Transverse colon (tissue), 4 donors: ENCODE measurements around the gene MEAF6. TPM values are rescaled to one million over a fixed set of nuclear protein-coding genes. Genes with fewer than 3 reads are reported as not detected.

Experiments used
- DNase-seq: peaks from one replicate; pipeline ENCODE4 v3.0.0-alpha.2; 2019
- H3K27ac ChIP-seq, 4 donors: fragments of 200-600 bp; sonication (generic); 2 replicates each; pipeline ENCODE4 v1.5.1; 2016 to 2018; ENCODE audit warnings: inconsistent platforms in 4 of 4
- H3K27me3 ChIP-seq: fragments of 200-600 bp; sonication (generic); 2 replicates; pipeline ENCODE4 v1.5.1; 2017; ENCODE audit warnings: inconsistent platforms
- H3K36me3 ChIP-seq, 4 donors: fragments of 200-600 bp; sonication (generic); 2 replicates each; pipeline ENCODE4 v1.5.1; 2017 to 2019; ENCODE audit warnings: inconsistent platforms in 4 of 4
- H3K4me1 ChIP-seq, 4 donors: fragments of 200-600 bp; sonication (generic); 2 replicates each; pipeline ENCODE4 v1.5.1; 2017 to 2020; ENCODE audit warnings: inconsistent platforms in 4 of 4
- H3K4me3 ChIP-seq, 4 donors: fragments of 200-600 bp; sonication (generic); 1 replicate in 1 of 4; 2 replicates in 3 of 4; pipeline versions ENCODE4 v1.5.1 to v1.6.1; 2017 to 2019; ENCODE audit warnings: inconsistent platforms in 4 of 4
- H3K9me3 ChIP-seq, 2 donors: fragments of 200-600 bp; sonication (generic); 2 replicates each; pipeline ENCODE4 v1.5.1; 2017 to 2019; ENCODE audit warnings: inconsistent platforms in 2 of 2
- EP300 ChIP-seq: sonication (generic); formaldehyde crosslinking; IDR thresholded peaks from one replicate; pipeline ENCODE4 v1.6.1; 2017; ENCODE audit warnings: antibody characterized with exemption, low read depth
- POLR2A ChIP-seq: fragments of 450-650 bp; IDR thresholded peaks from one replicate; pipeline ENCODE4 v1.6.1; 2016; ENCODE audit warnings: antibody characterized with exemption, mild to moderate bottlenecking, moderate library complexity
- POLR2AphosphoS5 ChIP-seq, 3 donors: sonication (generic); formaldehyde crosslinking; IDR thresholded peaks; one replicate each; pipeline ENCODE4 v1.6.1; 2016; ENCODE audit warnings: antibody characterized with exemption in 3 of 3
- whole genome bisulfite sequencing, 2 donors: methylation state at CpG; one replicate each; pipeline ENCODE4 v1.1.5; 2018; ENCODE audit warnings: low coverage in 1 of 2; 5-methylcytosine and 5-hydroxymethylcytosine counted together
- in situ Hi-C, 4 donors: fragments of 200-750 bp; cut with MboI; loops; one replicate each; pipeline versions ENCODE4 v1.15.0 to v1.15.1; 2017; ENCODE audit warnings: low sequenced_read_pairs in 3 of 4, low pct_ligation_motif_present in 1 of 4, low pct_unique_long_range_greater_than_20kb in 1 of 4
- intact Hi-C: fragments of 100-400 bp; cut with DNase I; formaldehyde crosslinking; loops from one replicate; pipeline ENCODE4 v1.15.1; 2023; ENCODE audit warnings: low total_unique reads
- total RNA-seq, 4 donors: library from RNA; depleted of rRNA; stranded (reverse); fragments of >200 nt; gene quantifications; one replicate each; pipeline ENCODE4 v1.1.0, GENCODE V29; 2016
- TF ChIP-seq, protein P1 (sequence below), 5 experiments: fragments of 200-600 bp in 3 of 5; fragments of 450-650 bp in 2 of 5; sonication (generic) in 3 of 5; IDR thresholded peaks; 1 replicate in 2 of 5; 2 replicates in 3 of 5; pipeline ENCODE4 v1.5.1; 2016 to 2017; ENCODE audit warnings: antibody characterized with exemption in 5 of 5, inconsistent platforms in 3 of 5, mild to moderate bottlenecking in 2 of 5, moderate library complexity in 1 of 5

MEAF6 gene
- total RNA-seq, 4 donors from 2014 or later, result 8.2 to 51.9 (median 32.9) TPM

DNA sequence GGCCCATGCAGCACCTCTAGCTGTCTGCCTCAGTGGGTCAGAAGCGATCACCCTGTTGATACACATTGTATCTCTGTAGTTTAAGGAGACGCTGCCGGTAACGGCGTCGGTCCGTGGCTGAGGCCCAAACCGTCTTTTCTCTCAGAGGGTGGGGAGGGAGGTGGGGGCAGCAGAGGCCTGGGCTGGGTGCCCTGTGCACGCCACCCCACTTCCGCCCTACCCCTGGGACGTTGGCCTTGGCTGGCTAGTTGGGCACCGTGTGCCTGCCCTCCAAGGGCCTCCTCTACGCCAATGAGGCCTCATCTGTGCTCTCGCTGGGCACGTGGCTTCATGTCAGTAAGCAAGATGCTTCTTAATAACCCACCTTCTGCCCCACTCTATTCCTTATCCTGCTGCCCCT lies 30.8 kb downstream of the MEAF6 start:
- H3K36me3 ChIP-seq, result peaks cover 0 to 35% (median 16%) of the 10 kb centered on the region in 4 donors
- in situ Hi-C loops (no loop called here), intact Hi-C loops (no loop called here)
- H3K9me3 ChIP-seq, result no peaks in the 10 kb centered on the region
- peaks cover 31 to 61% (median 50%) of the 10 kb centered on the region in 4 donors for H3K4me1 ChIP-seq
- no peak overlapping the region for H3K4me3 ChIP-seq
- WGBS, 2 donors, result 81 to 87% methylated on average over 7 to 15 of the region's 15 CpGs
- H3K27me3 ChIP-seq, result no peaks in the 10 kb centered on the region
- no peak for TF ChIP-seq POLR2AphosphoS5 (IDR thresholded peaks at IDR 0.05)
- no peak for TF ChIP-seq EP300
- peak overlapping the region in 1 of 4 donors; percentile 3 for H3K27ac ChIP-seq
- DNase-seq, result no peak

GRCh38 chr1:37482796-37483744 lies 31.5 kb downstream of the MEAF6 start:
- in situ Hi-C loops (no loop called here), intact Hi-C loops (no loop called here)
- no peaks in the 10 kb centered on the region for H3K27me3 ChIP-seq
- no peak overlapping the region for H3K27ac ChIP-seq
- H3K9me3 ChIP-seq, result no peaks in the 10 kb centered on the region
- peaks cover 37 to 68% (median 57%) of the 10 kb centered on the region in 4 donors for H3K4me1 ChIP-seq
- DNase-seq, result peak; percentile 13
- 90 to 92% methylated on average over 2 to 28 of the region's 29 CpGs for WGBS, 2 donors
- peaks cover 0 to 35% (median 16%) of the 10 kb centered on the region in 4 donors for H3K36me3 ChIP-seq
- H3K4me3 ChIP-seq, result no peak overlapping the region
- TF ChIP-seq, protein P1, sequence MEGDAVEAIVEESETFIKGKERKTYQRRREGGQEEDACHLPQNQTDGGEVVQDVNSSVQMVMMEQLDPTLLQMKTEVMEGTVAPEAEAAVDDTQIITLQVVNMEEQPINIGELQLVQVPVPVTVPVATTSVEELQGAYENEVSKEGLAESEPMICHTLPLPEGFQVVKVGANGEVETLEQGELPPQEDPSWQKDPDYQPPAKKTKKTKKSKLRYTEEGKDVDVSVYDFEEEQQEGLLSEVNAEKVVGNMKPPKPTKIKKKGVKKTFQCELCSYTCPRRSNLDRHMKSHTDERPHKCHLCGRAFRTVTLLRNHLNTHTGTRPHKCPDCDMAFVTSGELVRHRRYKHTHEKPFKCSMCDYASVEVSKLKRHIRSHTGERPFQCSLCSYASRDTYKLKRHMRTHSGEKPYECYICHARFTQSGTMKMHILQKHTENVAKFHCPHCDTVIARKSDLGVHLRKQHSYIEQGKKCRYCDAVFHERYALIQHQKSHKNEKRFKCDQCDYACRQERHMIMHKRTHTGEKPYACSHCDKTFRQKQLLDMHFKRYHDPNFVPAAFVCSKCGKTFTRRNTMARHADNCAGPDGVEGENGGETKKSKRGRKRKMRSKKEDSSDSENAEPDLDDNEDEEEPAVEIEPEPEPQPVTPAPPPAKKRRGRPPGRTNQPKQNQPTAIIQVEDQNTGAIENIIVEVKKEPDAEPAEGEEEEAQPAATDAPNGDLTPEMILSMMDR (IDR thresholded peaks at IDR 0.05), result no peak
- TF ChIP-seq POLR2A (no peak), POLR2AphosphoS5 (IDR thresholded peaks at IDR 0.05) (no peak), EP300 (no peak)

- 85 to 90% methylated on average over 7 to 18 of the region's 18 CpGs for WGBS, 2 donors
- Histone ChIP-seq H3K27me3 (no peaks in the 10 kb centered on the region), H3K36me3 (peaks cover 0 to 35% (median 16%) of the 10 kb centered on the region in 4 donors), H3K9me3 (no peaks in the 10 kb centered on the region), H3K4me1 (peaks cover 40 to 69% (median 59%) of the 10 kb centered on the region in 4 donors), H3K27ac (no peak overlapping the region), H3K4me3 (no peak overlapping the region)
- in situ Hi-C loops (no loop called here), intact Hi-C loops (no loop called here)
- TF ChIP-seq POLR2AphosphoS5 (IDR thresholded peaks at IDR 0.05) (no peak), POLR2A (no peak), EP300 (no peak)
- TF ChIP-seq, protein P1 (IDR thresholded peaks at IDR 0.05), result no peak
- no peak for DNase-seq
Measured at GRCh38 chr1:37482004-37482785, 32.4 kb downstream of the MEAF6 start.

DNA sequence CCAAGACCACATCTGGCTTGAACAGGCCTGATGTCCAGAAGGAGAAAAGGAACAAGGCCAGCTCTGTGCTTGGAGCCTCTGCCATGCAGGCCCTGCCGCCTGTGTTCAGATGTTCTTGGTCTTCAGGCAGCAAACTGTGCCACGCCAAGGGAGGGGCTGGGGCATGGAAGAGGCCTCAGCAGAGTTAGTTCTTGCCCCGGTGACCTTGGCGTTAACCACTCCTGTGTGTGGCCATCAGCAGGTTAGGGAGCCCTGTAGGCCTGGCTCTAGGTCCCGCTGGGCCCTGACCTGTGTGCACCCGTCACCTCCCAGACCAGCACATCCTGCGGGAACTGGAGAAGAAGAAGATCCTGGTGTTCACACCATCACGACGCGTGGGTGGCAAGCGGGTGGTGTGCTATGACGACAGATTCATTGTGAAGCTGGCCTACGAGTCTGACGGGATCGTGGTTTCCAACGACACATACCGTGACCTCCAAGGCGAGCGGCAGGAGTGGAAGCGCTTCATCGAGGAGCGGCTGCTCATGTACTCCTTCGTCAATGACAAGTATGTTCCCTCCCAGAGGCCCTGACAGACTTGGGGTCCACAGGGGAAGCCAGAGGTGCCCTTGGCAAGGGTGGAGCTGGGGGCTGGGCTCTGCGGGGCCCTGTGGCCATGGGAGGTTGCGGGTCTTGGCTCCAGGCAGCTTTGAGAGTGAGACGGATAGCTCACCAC lies 33.1 kb downstream of the MEAF6 start:
- in situ Hi-C loops (no loop called here), intact Hi-C loops (no loop called here)
- Histone ChIP-seq H3K27me3 (no peaks in the 10 kb centered on the region), H3K4me1 (peaks cover 37 to 69% (median 58%) of the 10 kb centered on the region in 4 donors), H3K27ac (peak overlapping the region in 3 of 4 donors; percentile 21 to 98 (median 94)), H3K36me3 (peaks cover 0 to 35% (median 16%) of the 10 kb centered on the region in 4 donors), H3K4me3 (no peak overlapping the region), H3K9me3 (no peaks in the 10 kb centered on the region)
- peak; percentile 13 for DNase-seq
- 82 to 96% methylated on average over 3 to 25 of the region's 26 CpGs for WGBS, 2 donors
- TF ChIP-seq, protein P1 (IDR thresholded peaks at IDR 0.05), result no peak
- peak in 1 of 3 donors; percentile 19 for TF ChIP-seq POLR2AphosphoS5 (IDR thresholded peaks at IDR 0.05)
- no peak for TF ChIP-seq EP300
- no peak for TF ChIP-seq POLR2A
